Measurements from ENCODE around the gene SUB1. TPM values are rescaled to one million over a fixed set of nuclear protein-coding genes. Genes with fewer than 3 reads are reported as not detected.
"Not testable (repeated sequence)": the region's sequence is repeated elsewhere in the genome, so short reads cannot be mapped to it uniquely, and the experiment has no call there.

The SUB1 gene
- polyA plus RNA-seq, 1 donor (not counting 4 experiments of a cell fraction or from before 2014, with no cell fraction given) = 432 TPM

DNA sequence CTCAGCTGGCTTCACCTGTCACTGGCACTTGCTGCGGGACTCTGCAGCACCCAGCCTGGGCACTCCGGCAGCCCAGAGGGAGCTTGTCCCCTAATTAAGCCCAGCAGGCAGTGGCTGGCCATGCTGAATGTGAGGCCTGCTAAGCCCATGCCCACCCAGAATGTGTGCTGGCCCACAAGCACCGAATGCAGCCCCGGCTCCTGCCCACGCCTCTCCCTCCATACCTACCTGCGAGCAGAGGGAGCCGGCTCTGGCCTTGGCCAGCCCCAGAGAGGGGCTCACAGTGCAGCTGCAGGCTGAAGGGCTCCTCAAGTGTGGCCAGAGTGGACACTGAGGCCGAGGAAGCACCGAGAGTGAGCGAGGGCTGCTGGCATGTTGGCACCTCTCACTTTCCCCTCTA lies 32.4 kb upstream of the SUB1 start:
- Histone ChIP-seq H3K27ac (ENCODE audit: control insufficient read depth, insufficient read depth, low read length) (no peak overlapping the region), H3K36me3 (ENCODE audit: control insufficient read depth in 2 of 2, extremely low read depth in 1 of 2, insufficient read depth in 2 of 2, low read length in 2 of 2) (no peaks in the 10 kb centered on the region), H3K9me3 (ENCODE audit: control insufficient read depth, low read depth, low read length) (no peaks in the 10 kb centered on the region), H3K9me1 (ENCODE audit: control insufficient read depth, extremely low read depth, insufficient read depth, low read length) (no peaks in the 10 kb centered on the region), H2AFZ (ENCODE audit: control insufficient read depth, low read length) (no peak overlapping the region), H3K4me1 (ENCODE audit: control insufficient read depth, extremely low read depth, insufficient read depth, low read length) (no peaks in the 10 kb centered on the region), H3K27me3 (ENCODE audit: control insufficient read depth, extremely low read depth, insufficient read depth, low read length) (no peaks in the 10 kb centered on the region), H3K4me2 (ENCODE audit: control insufficient read depth, extremely low read depth, insufficient read depth, low read depth, low read length) (no peak overlapping the region), H3K9ac (ENCODE audit: control insufficient read depth, extremely low read depth, insufficient read depth, low read length) (no peak overlapping the region), H3K4me3 (ENCODE audit: control insufficient read depth in 2 of 3, extremely low read depth in 1 of 3, insufficient read depth in 2 of 3, low read depth in 1 of 3, low read length in 3 of 3) (no peak overlapping the region), H3K79me2 (ENCODE audit: control insufficient read depth, insufficient read depth, low read length) (no peaks in the 10 kb centered on the region), H4K20me1 (ENCODE audit: control insufficient read depth, extremely low read depth, insufficient read depth, low read length) (no peaks in the 10 kb centered on the region)
- DNase-seq (ENCODE audit: low read depth, low spot score) (no peak), FAIRE-seq (no peak)
- dilution Hi-C loops (cut with MboI; ENCODE audit: extremely low pct_ligation_motif_present, low sequenced_read_pairs) = no loop called here
- TF ChIP-seq CTCF (optimal IDR thresholded peaks at IDR 0.05 in 1 of 3, IDR thresholded peaks at IDR 0.05 in 1 of 3, conservative IDR thresholded peaks at IDR 0.05 in 1 of 3; ENCODE audit: extremely low read depth in 1 of 3, insufficient read depth in 2 of 3, low read length in 3 of 3) (no peak), EZH2 (IDR thresholded peaks at IDR 0.05; ENCODE audit: low read length) (no peak)

- H3K4me2 ChIP-seq (ENCODE audit: control insufficient read depth, extremely low read depth, insufficient read depth, low read depth, low read length); DNase-seq (ENCODE audit: low read depth, low spot score); H3K36me3 ChIP-seq (ENCODE audit: control insufficient read depth in 2 of 2, extremely low read depth in 1 of 2, insufficient read depth in 2 of 2, low read length in 2 of 2); dilution Hi-C loops (cut with MboI; ENCODE audit: extremely low pct_ligation_motif_present, low sequenced_read_pairs); H4K20me1 ChIP-seq (ENCODE audit: control insufficient read depth, extremely low read depth, insufficient read depth, low read length); H3K27me3 ChIP-seq (ENCODE audit: control insufficient read depth, extremely low read depth, insufficient read depth, low read length); H3K79me2 ChIP-seq (ENCODE audit: control insufficient read depth, insufficient read depth, low read length); H3K4me1 ChIP-seq (ENCODE audit: control insufficient read depth, extremely low read depth, insufficient read depth, low read length); H3K9me3 ChIP-seq (ENCODE audit: control insufficient read depth, low read depth, low read length); H2AFZ ChIP-seq (ENCODE audit: control insufficient read depth, low read length); H3K9me1 ChIP-seq (ENCODE audit: control insufficient read depth, extremely low read depth, insufficient read depth, low read length); FAIRE-seq; H3K27ac ChIP-seq (ENCODE audit: control insufficient read depth, insufficient read depth, low read length); H3K4me3 ChIP-seq (ENCODE audit: control insufficient read depth in 2 of 3, extremely low read depth in 1 of 3, insufficient read depth in 2 of 3, low read depth in 1 of 3, low read length in 3 of 3); H3K9ac ChIP-seq (ENCODE audit: control insufficient read depth, extremely low read depth, insufficient read depth, low read length): not testable (repeated sequence)
Observed at GRCh38 chr5:32554181-32554780, 31.1 kb upstream of the SUB1 start.

GRCh38 chr5:32556543-32556942 lies 28.8 kb upstream of the SUB1 start:
- H4K20me1 ChIP-seq (ENCODE audit: control insufficient read depth, extremely low read depth, insufficient read depth, low read length); FAIRE-seq; H3K4me2 ChIP-seq (ENCODE audit: control insufficient read depth, extremely low read depth, insufficient read depth, low read depth, low read length); H3K4me3 ChIP-seq (ENCODE audit: control insufficient read depth in 2 of 3, extremely low read depth in 1 of 3, insufficient read depth in 2 of 3, low read depth in 1 of 3, low read length in 3 of 3); H3K79me2 ChIP-seq (ENCODE audit: control insufficient read depth, insufficient read depth, low read length); H3K27ac ChIP-seq (ENCODE audit: control insufficient read depth, insufficient read depth, low read length); H3K4me1 ChIP-seq (ENCODE audit: control insufficient read depth, extremely low read depth, insufficient read depth, low read length); DNase-seq (ENCODE audit: low read depth, low spot score); dilution Hi-C loops (cut with MboI; ENCODE audit: extremely low pct_ligation_motif_present, low sequenced_read_pairs); H3K27me3 ChIP-seq (ENCODE audit: control insufficient read depth, extremely low read depth, insufficient read depth, low read length); H3K9ac ChIP-seq (ENCODE audit: control insufficient read depth, extremely low read depth, insufficient read depth, low read length); H2AFZ ChIP-seq (ENCODE audit: control insufficient read depth, low read length); H3K9me1 ChIP-seq (ENCODE audit: control insufficient read depth, extremely low read depth, insufficient read depth, low read length); H3K36me3 ChIP-seq (ENCODE audit: control insufficient read depth in 2 of 2, extremely low read depth in 1 of 2, insufficient read depth in 2 of 2, low read length in 2 of 2); H3K9me3 ChIP-seq (ENCODE audit: control insufficient read depth, low read depth, low read length): not testable (repeated sequence)

Data from keratinocyte (primary cell).